K562 (cell line): ENCODE results near the gene AKR1D1. TPM values are rescaled to one million over a fixed set of nuclear protein-coding genes. Genes with fewer than 3 reads are reported as not detected.

Experiments
- ATAC-seq: fragments of 200-7000 bp; cut with Tn5 transposase; 3 replicates; pipeline ENCODE4 v1.9.1; 2020; ENCODE audit warnings: moderate library complexity
- BruUV-seq: library from RNA; stranded (reverse); fragments of 400-500 nt; replicated peaks from 2 replicates; lab custom pipeline; 2021; lab: Mats Ljungman, UMichigan
- CTCF ChIA-PET: fragments of 300-600 bp; formaldehyde crosslinking; extraction: SDS; loops from one replicate; lab custom pipeline; 2021; ENCODE audit warnings: low intra/inter-chr PET ratio; lab: Yijun Ruan, JAX
- POLR2A ChIA-PET: fragments of 300-600, 350-650 bp; sonication (Branson Sonifier 250); formaldehyde crosslinking; extraction: SDS; loops from one replicate; lab custom pipeline; 2021; ENCODE audit warnings: antibody characterized with exemption, inconsistent platforms; lab: Yijun Ruan, JAX
- DNase-seq, 4 experiments: peaks; one replicate each; pipeline versions ENCODE4 v3.0.0 to v3.0.0-alpha.2; 2011 to 2018; ENCODE audit warnings: low spot score in 3 of 4, mixed read lengths in 3 of 4; ENCODE audit errors: extremely low read depth in 1 of 4
- FAIRE-seq: peaks from 2 replicates; lab custom pipeline; 2011; peaks lifted over from hg19 to GRCh38; lab: Jason Lieb, UNC
- H2AFZ ChIP-seq: 2 replicates; pipeline ENCODE4 v1.6.0; 2011; ENCODE audit warnings: low read depth, low read length, control low read depth, inconsistent platforms
- H3K27ac ChIP-seq: fragments of 200-600 bp; 3 replicates; pipeline ENCODE4 v1.8.0; 2011; ENCODE audit warnings: low read depth, mild to moderate bottlenecking, control low read depth, inconsistent platforms, low read length, moderate library complexity, mixed read lengths; ENCODE audit errors: extremely low read depth
- H3K27me3 ChIP-seq, 2 experiments: fragments of 300-600 bp in 1 of 2; 2 replicates in 1 of 2; 3 replicates in 1 of 2; pipeline versions ENCODE4 v1.6.0 to v1.8.0; 2011; ENCODE audit warnings: inconsistent platforms in 2 of 2, low read length in 2 of 2, mild to moderate bottlenecking in 1 of 2, mixed read lengths in 1 of 2, moderate library complexity in 1 of 2; ENCODE audit not compliant: control insufficient read depth in 2 of 2, insufficient read depth in 2 of 2
- H3K36me3 ChIP-seq: fragments of 300-600 bp; 3 replicates; pipeline ENCODE4 v1.8.0; 2011; ENCODE audit warnings: mild to moderate bottlenecking, low read length, inconsistent platforms; ENCODE audit not compliant: control insufficient read depth, insufficient read depth
- H3K4me1 ChIP-seq, 2 experiments: fragments of 200-600 bp in 1 of 2; replicated peaks in 1 of 2; 2 replicates in 1 of 2; 3 replicates in 1 of 2; pipeline versions ENCODE4 v1.5.1 to v1.8.0; 2011; ENCODE audit warnings: inconsistent platforms in 2 of 2, low read length in 2 of 2, mild to moderate bottlenecking in 1 of 2, mixed read lengths in 1 of 2, moderate library complexity in 1 of 2; ENCODE audit not compliant: control insufficient read depth in 2 of 2, insufficient read depth in 2 of 2
- H3K4me2 ChIP-seq: 2 replicates; pipeline ENCODE4 v1.6.1; 2011; ENCODE audit warnings: low read length, control low read depth, inconsistent platforms, mixed read lengths; ENCODE audit not compliant: insufficient read depth
- H3K4me3 ChIP-seq: fragments of 200-600 bp; sonication (generic), shearing (Covaris generic); 2 replicates; pipeline ENCODE4 v1.5.1; 2016; ENCODE audit warnings: control low read depth, inconsistent platforms
- H3K79me2 ChIP-seq: fragments of 200-600 bp; 3 replicates; pipeline ENCODE4 v1.8.0; 2011; ENCODE audit warnings: low read length, inconsistent platforms; ENCODE audit not compliant: control insufficient read depth, insufficient read depth
- H3K9ac ChIP-seq, 2 experiments: 2 replicates each; pipeline versions ENCODE4 v1.6.0 to v1.6.1; 2011; ENCODE audit warnings: low read depth in 2 of 2, low read length in 2 of 2, control low read depth in 1 of 2, inconsistent platforms in 1 of 2, mild to moderate bottlenecking in 1 of 2, mixed read lengths in 1 of 2; ENCODE audit not compliant: insufficient read depth in 1 of 2
- H3K9me1 ChIP-seq: one replicate; pipeline ENCODE4 v1.6.0; 2011; ENCODE audit warnings: inconsistent platforms, mild to moderate bottlenecking, low read length, moderate library complexity; ENCODE audit not compliant: control insufficient read depth, insufficient read depth
- H3K9me3 ChIP-seq: replicated peaks from 2 replicates; pipeline ENCODE4 v1.5.1; 2011; ENCODE audit warnings: low read depth, low read length, inconsistent platforms; ENCODE audit not compliant: control insufficient read depth, insufficient read depth
- H4K20me1 ChIP-seq: replicated peaks from 2 replicates; pipeline ENCODE4 v1.6.1; 2011; ENCODE audit warnings: low read length, inconsistent platforms, mixed read lengths; ENCODE audit not compliant: control insufficient read depth, insufficient read depth
- CBFA2T2 ChIP-seq: fragments of 450-650 bp; conservative IDR thresholded peaks from 2 replicates; pipeline ENCODE4 v1.6.1; 2017; ENCODE audit warnings: mild to moderate bottlenecking
- MEIS2 ChIP-seq: fragments of 450-650 bp; IDR thresholded peaks from 2 replicates; pipeline ENCODE4 v1.6.1; 2014; ENCODE audit warnings: mild to moderate bottlenecking; ENCODE audit not compliant: partially characterized antibody
- PBX2 ChIP-seq, 2 experiments: IDR thresholded peaks in 1 of 2; conservative IDR thresholded peaks in 1 of 2; 2 replicates each; pipeline ENCODE4 v1.6.1; 2016; ENCODE audit warnings: low read depth in 2 of 2, mild to moderate bottlenecking in 1 of 2, missing compliant biosample characterization in 1 of 2, missing genetic modification characterization in 1 of 2, moderate library complexity in 1 of 2
- STAT5A ChIP-seq: IDR thresholded peaks from 2 replicates; pipeline ENCODE4 v1.6.1; 2012; ENCODE audit warnings: low read length, inconsistent platforms, borderline replicate concordance
- TEAD4 ChIP-seq, 2 experiments: sonication (generic) in 1 of 2; formaldehyde crosslinking in 1 of 2; IDR thresholded peaks; 2 replicates each; pipeline versions ENCODE4 v1.6.1 to v1.8.0; 2012 to 2022; ENCODE audit warnings: borderline replicate concordance in 1 of 2, inconsistent platforms in 1 of 2, low read length in 1 of 2, mild to moderate bottlenecking in 1 of 2, missing genetic modification reagents in 1 of 2
- ZBTB26 ChIP-seq: fragments of 450-650 bp; formaldehyde crosslinking; IDR thresholded peaks from 2 replicates; pipeline ENCODE4 v1.4.0; 2022; ENCODE audit warnings: missing genetic modification characterization
- WGBS: fragments of 100-300 bp; shearing (Covaris generic); methylation state at CpG from one replicate; pipeline ENCODE4 v1.1.6; 2016; ENCODE audit warnings: low coverage, mixed read lengths; ENCODE audit not compliant: insufficient coverage; ENCODE audit errors: missing lambda C conversion rate; 5-methylcytosine and 5-hydroxymethylcytosine counted together
- in situ Hi-C: fragments of 300-500 bp; cut with MboI; formaldehyde crosslinking; loops from 4 replicates; pipeline ENCODE4 v1.15.0; 2018; ENCODE audit warnings: inconsistent platforms, mixed read lengths
- intact Hi-C: fragments of 100-400 bp; cut with micrococcal nuclease; formaldehyde crosslinking; loops from 2 replicates; pipeline ENCODE4 v1.14.2; 2022
- polyA plus RNA-seq, 8 experiments: library from polyadenylated mRNA; depleted of rRNA in 4 of 8; stranded (reverse) in 5 of 8; unstranded in 3 of 8; fragments of >200 nt; fragmentation: Nextera tagmentation in 2 of 8; fragmentation: Illumina TruSeq in 1 of 8; extraction: Ambion mirVana in 2 of 8; extraction: Trizol in 1 of 8; gene quantifications; 2 replicates each; pipeline versions ENCODE4 v1.2.1 to v1.2.3, GENCODE V29; 2011 to 2014; ENCODE audit warnings: inconsistent platforms in 1 of 8, missing spikeins in 1 of 8
- total RNA-seq, 7 experiments: library from RNA; depleted of rRNA in 6 of 7; stranded (reverse); fragments of >200 nt in 6 of 7; fragmentation: Illumina TruSeq in 2 of 7; extraction: Trizol in 2 of 7; gene quantifications; 2 replicates each; pipeline versions ENCODE4 v1.2.1 to v1.2.3, GENCODE V29; 2011 to 2021; ENCODE audit warnings: low replicate concordance in 1 of 7
- TF ChIP-seq, protein P1 (sequence below): fragments of 450-650 bp; IDR thresholded peaks from 2 replicates; pipeline ENCODE4 v1.6.1; 2016

AKR1D1 gene
- total and polyA plus RNA-seq, 9 of the 15 experiments (the other 6 are each of a cell fraction or from before 2014, with no cell fraction given), result not detected

DNA sequence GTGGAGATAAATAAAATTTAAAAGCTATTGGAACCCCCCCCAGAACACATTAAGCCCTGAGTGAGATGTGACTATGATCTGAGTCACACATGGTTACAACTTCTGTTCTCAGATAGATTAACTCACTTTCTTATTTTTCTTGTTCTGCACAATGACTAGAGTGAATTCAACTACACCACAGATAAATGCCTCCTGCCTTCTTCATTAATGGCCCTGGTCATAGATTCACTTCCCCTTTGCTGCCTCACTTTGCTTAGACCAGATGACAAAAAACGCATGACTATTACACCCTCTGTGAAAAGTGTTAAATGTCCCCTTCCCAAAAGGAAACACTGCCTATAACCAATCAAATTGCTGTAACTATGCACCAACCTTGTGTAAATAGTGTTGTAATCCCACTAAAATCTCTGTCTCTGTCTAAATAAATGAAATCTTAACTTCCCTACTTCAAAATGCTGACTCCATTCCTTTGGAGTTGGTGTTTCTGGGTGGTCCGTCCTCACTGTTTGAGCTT, 49.4 kb downstream of the AKR1D1 start (continued):
- no peak for TF ChIP-seq ZBTB26 (CRISPR knock-in tag)

- Histone ChIP-seq H3K9me1 (no peaks in the 10 kb centered on the region), H3K27ac (no peak overlapping the region), H3K36me3 (no peaks in the 10 kb centered on the region), H2AFZ (no peak overlapping the region), H3K4me1 (peaks cover 0 to 5% of the 10 kb centered on the region in 2 experiments; a peak in 1 of 5 replicates), H3K9me3 (no peaks in the 10 kb centered on the region), H3K4me3 (no peak overlapping the region), H4K20me1 (no peaks in the 10 kb centered on the region), H3K27me3 (peaks cover 21 to 36% of the 10 kb centered on the region in 2 experiments; a peak in 4 of 5 replicates), H3K9ac (no peak overlapping the region), H3K79me2 (no peaks in the 10 kb centered on the region), H3K4me2 (no peak overlapping the region)
- TF ChIP-seq TEAD4 (IDR thresholded peaks at IDR 0.05; ENCODE audit: low read length) (peak; percentile 19; the same call in 1 of the 2 replicates), TEAD4 (CRISPR knock-in tag; IDR thresholded peaks at IDR 0.05; ENCODE audit: borderline replicate concordance) (no peak), CBFA2T2 (0 out of 2 replicates have a peak, but pooled peaks have one; percentile 9), MEIS2 (peak; percentile 84), PBX2 (CRISPR knock-in tag; IDR thresholded peaks at IDR 0.05; ENCODE audit: low read depth) (no peak), PBX2 (tag; conservative IDR thresholded peaks at IDR 0.05; ENCODE audit: low read depth) (peak; percentile 69), STAT5A (no peak)
- TF ChIP-seq, protein P1, sequence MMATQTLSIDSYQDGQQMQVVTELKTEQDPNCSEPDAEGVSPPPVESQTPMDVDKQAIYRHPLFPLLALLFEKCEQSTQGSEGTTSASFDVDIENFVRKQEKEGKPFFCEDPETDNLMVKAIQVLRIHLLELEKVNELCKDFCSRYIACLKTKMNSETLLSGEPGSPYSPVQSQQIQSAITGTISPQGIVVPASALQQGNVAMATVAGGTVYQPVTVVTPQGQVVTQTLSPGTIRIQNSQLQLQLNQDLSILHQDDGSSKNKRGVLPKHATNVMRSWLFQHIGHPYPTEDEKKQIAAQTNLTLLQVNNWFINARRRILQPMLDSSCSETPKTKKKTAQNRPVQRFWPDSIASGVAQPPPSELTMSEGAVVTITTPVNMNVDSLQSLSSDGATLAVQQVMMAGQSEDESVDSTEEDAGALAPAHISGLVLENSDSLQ, result peak; percentile 28; the same call in 1 of the 2 replicates
- in situ Hi-C loops, result no loop called here
- POLR2A ChIA-PET, result no interaction called here
- FAIRE-seq, result no peak
- no TSS peak for BruUV-seq
- DNase-seq, result no peak
- CTCF ChIA-PET, result no interaction called here
- intact Hi-C loops, result no loop called here
- no peak for ATAC-seq
- 0% methylated on average over 2 of the region's 2 CpGs for WGBS
These were observed 50.7 kb downstream of the AKR1D1 start for GRCh38 chr7:138126928-138127327.
